Tibial nerve (tissue), 4 donors: ENCODE data around the gene EREG.

Experiments
- EP300 ChIP-seq, 2 donors: sonication (generic); formaldehyde crosslinking; IDR thresholded peaks; one replicate each; pipeline ENCODE4 v1.6.1; 2017; ENCODE audit warnings: antibody characterized with exemption in 2 of 2, mild to moderate bottlenecking in 1 of 2
- POLR2A ChIP-seq, 2 donors: fragments of 450-650 bp; IDR thresholded peaks; one replicate each; pipeline ENCODE4 v1.6.1; 2017; ENCODE audit warnings: antibody characterized with exemption in 2 of 2, mild to moderate bottlenecking in 2 of 2, moderate library complexity in 2 of 2
- TF ChIP-seq, protein P1 (sequence below), 5 experiments: fragments of 200-600 bp in 3 of 5; fragments of 450-650 bp in 2 of 5; sonication (generic) in 3 of 5; IDR thresholded peaks; one replicate each; pipeline ENCODE4 v1.5.1; 2016 to 2019; ENCODE audit warnings: antibody characterized with exemption in 5 of 5, mild to moderate bottlenecking in 3 of 5, moderate library complexity in 2 of 5

DNA sequence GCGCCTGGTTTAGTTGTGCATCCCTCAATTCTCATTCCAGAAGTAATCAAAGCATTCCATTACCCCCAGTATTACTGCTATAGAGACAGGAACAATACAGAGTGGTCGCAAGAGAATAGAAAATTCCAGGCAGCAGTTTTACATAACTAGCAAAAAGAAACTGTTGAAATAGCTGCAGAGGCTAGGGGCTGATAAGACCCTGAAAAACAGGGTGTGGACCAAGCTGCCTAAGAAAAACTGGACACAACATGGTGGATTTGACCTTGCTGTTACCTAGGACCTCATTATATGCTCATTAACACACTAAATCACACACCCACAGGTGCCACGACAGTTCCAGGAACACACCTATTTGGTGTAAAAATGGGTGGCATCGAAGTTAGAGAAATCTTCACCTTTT lies 41.3 kb upstream of the EREG start:
- TF ChIP-seq, protein P1, sequence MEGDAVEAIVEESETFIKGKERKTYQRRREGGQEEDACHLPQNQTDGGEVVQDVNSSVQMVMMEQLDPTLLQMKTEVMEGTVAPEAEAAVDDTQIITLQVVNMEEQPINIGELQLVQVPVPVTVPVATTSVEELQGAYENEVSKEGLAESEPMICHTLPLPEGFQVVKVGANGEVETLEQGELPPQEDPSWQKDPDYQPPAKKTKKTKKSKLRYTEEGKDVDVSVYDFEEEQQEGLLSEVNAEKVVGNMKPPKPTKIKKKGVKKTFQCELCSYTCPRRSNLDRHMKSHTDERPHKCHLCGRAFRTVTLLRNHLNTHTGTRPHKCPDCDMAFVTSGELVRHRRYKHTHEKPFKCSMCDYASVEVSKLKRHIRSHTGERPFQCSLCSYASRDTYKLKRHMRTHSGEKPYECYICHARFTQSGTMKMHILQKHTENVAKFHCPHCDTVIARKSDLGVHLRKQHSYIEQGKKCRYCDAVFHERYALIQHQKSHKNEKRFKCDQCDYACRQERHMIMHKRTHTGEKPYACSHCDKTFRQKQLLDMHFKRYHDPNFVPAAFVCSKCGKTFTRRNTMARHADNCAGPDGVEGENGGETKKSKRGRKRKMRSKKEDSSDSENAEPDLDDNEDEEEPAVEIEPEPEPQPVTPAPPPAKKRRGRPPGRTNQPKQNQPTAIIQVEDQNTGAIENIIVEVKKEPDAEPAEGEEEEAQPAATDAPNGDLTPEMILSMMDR (IDR thresholded peaks at IDR 0.05): no peak
- TF ChIP-seq POLR2A (IDR thresholded peaks at IDR 0.05): no peak
- TF ChIP-seq EP300 (IDR thresholded peaks at IDR 0.05): no peak
